Activated T-cell treated with anti-CD3 and anti-CD28 coated beads for 4 hours (primary cell): Measurements from ENCODE around the gene SBF1.
"Not testable (repeated sequence)": the region's sequence is repeated elsewhere in the genome, so short reads cannot be mapped to it uniquely, and the experiment has no call there.

ENCODE experiments used
- DNase-seq: peaks from one replicate; pipeline ENCODE4 v3.0.0-alpha.2; 2020

SBF1 gene

GRCh38 chr22:50443801-50444625, 30.8 kb downstream of the SBF1 start:
- no peak for DNase-seq

- no peak for DNase-seq
These were observed 31.6 kb downstream of the SBF1 start for GRCh38 chr22:50443197-50443596.

DNA sequence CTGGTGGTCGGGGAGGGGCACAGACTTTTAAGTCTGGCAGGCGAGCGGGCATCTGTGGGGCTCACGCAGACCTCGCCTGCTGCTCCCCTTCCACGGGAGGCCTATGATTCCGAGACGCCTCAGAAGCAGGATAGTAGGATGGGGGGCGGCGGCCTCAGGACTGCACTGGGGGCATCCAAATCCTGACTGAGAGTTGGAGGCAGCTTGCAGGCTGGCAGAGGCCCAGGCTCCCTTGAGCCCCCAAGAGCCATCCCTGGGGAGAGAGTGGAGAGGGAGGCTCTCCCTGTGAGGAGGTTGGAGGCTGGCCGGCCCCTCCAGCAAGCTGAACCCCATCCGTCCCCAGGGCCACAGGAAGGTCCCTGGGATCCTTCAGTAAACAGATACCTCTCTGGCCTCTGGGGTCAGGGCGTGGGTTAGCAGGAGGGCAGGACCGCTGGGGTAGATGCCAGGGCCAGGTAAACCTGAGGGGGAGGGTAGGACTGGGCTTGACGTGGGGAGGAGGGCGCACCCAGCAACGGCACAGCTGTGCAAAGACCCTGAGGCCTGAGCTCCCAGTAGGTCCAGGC, 33.3 kb downstream of the SBF1 start:
- DNase-seq, result no peak

DNA sequence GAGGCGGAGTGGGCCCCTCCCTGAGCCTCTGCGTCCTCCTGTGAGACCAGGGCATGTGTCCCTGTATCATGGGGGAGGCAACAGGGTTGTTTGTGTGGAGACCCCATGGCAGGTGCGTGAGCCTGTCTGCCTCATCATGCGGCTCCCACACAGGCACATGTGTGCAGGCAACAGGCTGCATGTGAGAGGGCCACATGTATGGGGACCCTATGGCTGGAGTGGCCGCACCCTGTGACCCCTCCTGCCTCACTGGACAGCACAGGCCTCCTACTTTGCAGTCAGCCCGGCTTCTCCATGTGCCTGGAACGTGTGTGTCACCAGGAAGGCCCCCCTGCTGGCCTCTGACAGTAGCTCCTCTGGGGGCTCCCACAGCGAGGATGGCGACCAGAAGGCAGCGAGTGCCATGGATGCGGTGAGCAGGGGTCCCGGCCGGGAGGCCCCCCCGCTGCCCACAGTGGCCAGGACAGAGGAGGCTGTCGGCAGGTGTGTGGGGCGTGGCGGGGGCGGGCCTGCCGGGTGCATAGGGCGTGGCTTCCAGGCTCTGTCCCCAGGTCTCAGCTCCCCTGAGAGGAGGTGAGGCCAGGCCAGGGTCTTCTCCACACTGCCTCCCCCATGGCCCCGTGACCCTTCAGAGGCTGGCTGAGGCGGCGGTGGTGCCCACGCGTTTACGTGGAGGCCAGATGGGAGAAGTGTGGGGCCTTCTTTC, 34.1 kb downstream of the SBF1 start:
- no peak for DNase-seq

- no peak for DNase-seq
These were observed 34.9 kb downstream of the SBF1 start for GRCh38 chr22:50439871-50440331.

- DNase-seq, result no peak
These were observed 35.4 kb downstream of the SBF1 start for GRCh38 chr22:50439314-50439870.

- no peak for DNase-seq
These were observed 36.2 kb downstream of the SBF1 start for GRCh38 chr22:50438305-50439275.

DNA sequence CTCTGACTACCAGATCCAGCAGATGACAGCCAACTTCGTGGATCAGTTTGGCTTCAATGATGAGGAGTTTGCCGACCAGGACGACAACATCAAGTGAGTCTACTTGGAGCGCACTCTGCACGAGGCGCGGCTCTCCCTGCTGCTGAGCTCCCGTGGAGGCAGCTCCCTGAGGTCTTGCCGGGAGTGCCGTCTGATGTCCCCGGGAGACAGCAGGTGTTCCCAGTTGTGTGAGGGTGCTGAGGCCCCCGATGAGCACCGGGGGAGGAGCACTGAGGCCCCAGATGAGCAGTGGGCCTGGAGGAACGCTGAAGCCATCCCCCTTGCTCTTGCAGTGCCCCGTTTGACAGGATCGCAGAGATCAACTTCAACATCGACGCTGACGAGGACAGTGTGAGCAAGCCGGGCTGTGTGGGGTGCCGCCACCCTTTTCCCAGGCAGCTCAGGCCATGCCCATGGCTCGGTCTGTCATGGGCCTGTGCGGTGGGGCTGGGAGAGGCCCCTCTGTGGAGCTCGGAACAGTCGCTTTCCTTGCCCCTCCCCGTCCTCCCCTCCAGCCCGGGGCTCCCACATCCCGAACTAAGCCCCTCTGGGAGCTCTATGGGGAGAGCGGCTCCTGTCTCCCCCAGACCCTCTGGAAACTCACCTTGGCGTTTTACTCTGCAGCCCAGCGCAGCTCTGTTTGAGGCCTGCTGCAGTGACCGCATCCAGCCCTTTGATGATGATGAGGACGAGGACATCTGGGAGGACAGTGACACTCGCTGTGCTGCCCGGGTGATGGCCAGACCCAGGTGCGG, 37.1 kb downstream of the SBF1 start:
- DNase-seq, result no peak

DNA sequence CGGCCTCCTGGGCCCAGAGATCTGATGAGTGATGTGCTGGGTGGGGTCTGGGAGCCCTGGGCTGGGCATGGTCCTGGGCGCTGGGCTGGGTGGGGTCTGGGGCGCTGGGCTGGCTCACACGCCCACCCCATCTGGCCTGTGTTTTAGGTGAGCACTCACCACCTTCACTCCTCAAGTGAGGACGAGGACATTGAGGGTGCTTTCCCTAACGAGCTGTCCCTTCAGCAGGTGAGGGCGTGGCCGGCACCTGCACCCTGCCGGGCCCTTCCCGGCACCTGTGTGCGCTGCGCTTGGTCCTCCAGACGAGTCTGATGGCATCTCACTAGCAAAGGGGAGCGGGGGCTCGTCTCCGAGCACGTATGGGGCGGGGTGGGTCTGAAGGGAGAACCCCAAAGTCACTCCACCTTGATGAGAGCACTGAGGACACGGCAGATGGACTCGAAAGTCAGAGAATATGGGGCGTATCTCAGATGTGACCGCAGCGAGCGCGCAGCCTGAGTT, 37.9 kb downstream of the SBF1 start:
- DNase-seq, result no peak

DNA sequence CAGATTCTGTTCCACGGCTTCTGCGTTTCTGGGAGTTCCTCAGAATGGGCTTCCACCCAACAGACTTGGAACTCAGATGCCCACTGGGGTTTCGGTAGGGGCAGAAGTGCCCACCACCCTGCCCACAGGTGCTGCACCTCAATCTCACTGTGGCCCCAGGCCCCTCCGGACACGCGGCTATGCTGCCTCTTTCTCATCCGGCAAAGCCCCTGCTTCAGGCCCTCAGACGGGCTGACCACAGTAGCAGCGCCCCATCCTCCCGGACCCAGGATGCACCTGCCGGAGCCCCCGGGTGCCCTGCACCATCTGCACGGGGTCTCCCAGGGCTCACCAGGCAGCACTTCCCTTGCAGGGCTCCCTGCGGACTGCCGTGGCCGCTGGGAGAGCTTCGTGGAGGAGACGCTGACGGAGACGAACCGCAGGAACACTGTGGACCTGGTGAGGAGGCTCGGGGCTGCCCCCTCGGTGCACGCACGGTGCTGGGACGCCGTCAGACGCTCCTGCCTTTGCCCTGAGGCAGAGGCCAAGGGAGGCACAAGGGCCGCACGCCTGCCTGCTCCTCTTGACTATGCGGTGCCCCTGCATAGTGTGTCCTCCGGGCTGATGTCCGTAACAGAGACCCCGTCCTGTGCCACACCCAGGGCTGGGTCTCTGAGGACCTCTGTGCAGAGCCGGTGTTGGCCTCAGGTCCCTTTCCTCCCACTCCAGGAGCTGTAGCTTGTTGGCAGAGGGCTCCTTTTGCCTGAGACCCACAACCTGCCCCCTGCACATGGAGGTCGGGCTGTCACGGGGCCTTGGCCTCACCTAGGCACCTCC, 38.6 kb downstream of the SBF1 start:
- DNase-seq, result no peak

- no peak for DNase-seq
These were observed 39.4 kb downstream of the SBF1 start for GRCh38 chr22:50435291-50436014.

DNA sequence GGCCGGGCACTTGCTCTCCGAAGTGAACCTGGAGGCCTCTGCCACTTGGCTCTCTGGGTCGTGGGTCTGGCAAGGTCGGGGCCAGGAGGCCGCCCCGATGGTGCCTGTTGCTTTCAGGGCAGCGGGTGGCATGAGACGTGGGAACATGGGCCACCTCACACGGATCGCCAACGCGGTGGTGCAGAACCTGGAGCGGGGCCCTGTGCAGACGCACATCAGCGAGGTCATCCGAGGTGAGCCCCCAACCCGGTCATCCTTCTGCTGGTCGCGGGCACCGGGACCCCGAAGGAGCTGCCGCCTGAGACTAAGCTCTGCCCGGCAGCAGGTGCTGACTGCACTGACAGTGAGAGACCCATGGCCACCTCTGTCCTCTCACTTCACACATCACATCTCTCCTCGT, 40.0 kb downstream of the SBF1 start:
- no peak for DNase-seq

GRCh38 chr22:50432877-50433510, 41.8 kb downstream of the SBF1 start:
- not testable (repeated sequence) for DNase-seq

GRCh38 chr22:50432131-50432876, 42.5 kb downstream of the SBF1 start:
- DNase-seq, result no peak

GRCh38 chr22:50425179-50425916, 49.5 kb downstream of the SBF1 start:
- DNase-seq, result no peak

- DNase-seq, result no peak
These were observed 50.9 kb downstream of the SBF1 start for GRCh38 chr22:50423956-50424355.

DNA sequence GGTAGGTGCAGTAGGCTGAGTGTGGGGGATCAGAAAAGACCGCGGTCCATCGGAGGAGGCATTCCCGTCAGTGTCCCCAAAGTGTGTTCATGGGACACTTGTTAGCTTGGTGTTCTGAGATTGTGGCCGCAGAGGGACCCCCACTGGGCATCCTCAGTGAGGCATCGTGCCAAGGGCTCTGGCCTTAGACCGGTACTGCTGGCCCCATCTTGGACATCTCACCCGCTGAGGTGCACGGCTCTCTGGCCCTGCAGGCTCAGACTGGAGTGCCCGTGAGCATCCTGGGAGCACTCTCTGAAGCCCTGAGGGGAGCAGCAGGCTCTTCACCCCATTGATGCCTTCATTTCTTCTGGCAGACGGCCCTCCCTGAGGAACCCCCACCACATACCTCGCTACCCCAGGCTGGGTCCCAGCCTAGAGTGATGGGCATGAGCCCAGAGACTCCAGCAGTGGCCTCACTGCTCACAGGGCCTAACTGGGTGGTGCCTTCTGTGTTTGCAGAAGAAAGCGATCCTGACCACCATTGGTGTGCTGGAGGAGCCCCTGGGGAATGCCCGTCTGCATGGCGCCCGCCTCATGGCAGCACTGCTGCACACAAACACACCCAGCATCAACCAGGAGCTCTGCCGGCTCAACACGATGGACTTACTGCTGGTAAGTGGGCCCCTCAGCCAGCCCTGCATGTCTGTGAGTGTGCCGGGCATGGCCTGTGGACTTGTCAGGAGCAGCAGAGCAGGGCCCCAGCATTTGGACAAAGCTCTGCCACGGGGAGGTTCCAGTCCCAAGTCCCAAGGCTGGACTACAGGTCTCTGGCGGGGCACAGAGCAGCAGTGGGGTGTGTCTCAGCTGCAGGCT, 51.6 kb downstream of the SBF1 start:
- no peak for DNase-seq
